Omental fat pad (tissue), 4 donors: ENCODE results near the gene POLK. TPM values are rescaled to one million over a fixed set of nuclear protein-coding genes. Genes with fewer than 3 reads are reported as not detected.
"Not testable (repeated sequence)": the region's sequence is repeated elsewhere in the genome, so short reads cannot be mapped to it uniquely, and the experiment has no call there.

Source experiments
- ATAC-seq: fragments of 150-250 bp; one replicate; pipeline ENCODE4 v1.9.1; 2016; ENCODE audit warnings: mild to moderate bottlenecking, moderate library complexity; ENCODE audit not compliant: low FRiP score
- DNase-seq: peaks from one replicate; pipeline ENCODE4 v3.0.0-alpha.2; 2019; ENCODE audit warnings: low spot score
- CTCF ChIP-seq, 3 donors: fragments of 450-650 bp; IDR thresholded peaks; one replicate each; pipeline ENCODE4 v1.5.1; 2016 to 2017; ENCODE audit warnings: antibody characterized with exemption in 3 of 3, mild to moderate bottlenecking in 3 of 3, moderate library complexity in 2 of 3
- total RNA-seq, 4 donors: library from RNA; depleted of rRNA; stranded (reverse); fragments of >200 nt; gene quantifications; one replicate each; pipeline ENCODE4 v1.1.0, GENCODE V29; 2016

Gene POLK
- total RNA-seq, 4 donors from 2014 or later = 32.2 to 51.4 (median 37.0) TPM

DNA sequence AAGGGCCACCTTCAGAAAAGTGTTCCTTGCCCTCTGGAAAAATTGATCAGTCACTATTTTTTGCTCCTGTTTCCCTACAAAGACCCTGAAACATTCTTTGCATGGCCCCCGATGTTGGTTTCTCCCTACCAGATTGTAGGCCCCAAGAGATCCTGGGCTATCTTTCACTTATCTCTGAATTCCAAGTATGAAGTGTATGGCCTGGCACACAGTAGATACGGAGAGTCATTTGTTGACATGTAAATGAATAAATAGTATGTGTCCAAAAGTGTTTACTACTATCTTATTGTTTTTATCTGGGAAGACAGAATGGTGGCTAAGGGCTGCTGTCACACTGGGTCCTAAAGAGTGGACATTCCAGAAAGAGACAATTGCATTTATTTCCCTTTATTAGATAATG lies 92.1 kb downstream of the POLK start:
- TF ChIP-seq CTCF (IDR thresholded peaks at IDR 0.05) = no peak
- ATAC-seq = no peak
- no peak for DNase-seq

GRCh38 chr5:75607341-75607740 lies 95.7 kb downstream of the POLK start:
- not testable (repeated sequence) for DNase-seq, ATAC-seq

GRCh38 chr5:75608870-75609269 lies 97.2 kb downstream of the POLK start:
- DNase-seq (no peak), ATAC-seq (no peak)
- TF ChIP-seq CTCF (IDR thresholded peaks at IDR 0.05) = no peak

- DNase-seq = no peak
- TF ChIP-seq CTCF (IDR thresholded peaks at IDR 0.05) = no peak
- ATAC-seq = no peak
Measured at GRCh38 chr5:75610201-75610600, 98.5 kb downstream of the POLK start.

DNA sequence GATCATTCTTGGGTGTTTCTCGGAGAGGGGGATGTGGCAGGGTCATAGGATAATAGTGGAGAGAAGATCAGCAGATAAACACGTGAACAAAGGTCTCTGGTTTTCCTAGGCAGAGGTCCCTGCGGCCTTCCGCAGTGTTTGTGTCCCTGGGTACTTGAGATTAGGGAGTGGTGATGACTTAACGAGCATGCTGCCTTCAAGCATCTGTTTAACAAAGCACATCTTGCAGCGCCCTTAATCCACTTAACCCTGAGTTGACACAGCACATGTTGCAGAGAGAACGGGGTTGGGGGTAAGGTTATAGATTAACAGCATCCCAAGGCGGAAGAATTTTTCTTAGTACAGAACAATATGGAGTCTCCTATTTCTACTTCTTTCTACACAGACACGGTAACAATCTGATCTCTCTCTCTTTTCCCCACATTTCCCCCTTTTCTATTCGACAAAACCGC lies 99.2 kb downstream of the POLK start:
- ATAC-seq, DNase-seq: not testable (repeated sequence)

- DNase-seq (no peak), ATAC-seq (peak; percentile 81)
- TF ChIP-seq CTCF (IDR thresholded peaks at IDR 0.05) = no peak
Measured at GRCh38 chr5:75611311-75612225, 99.9 kb downstream of the POLK start, which contains the start of gene ANKDD1B. Gene ANKDD1B, plus strand, starts transcription at chr5:75611453. Its CDS starts 182 bp downstream, at chr5:75611635.

- ATAC-seq = no peak
- no peak for TF ChIP-seq CTCF (IDR thresholded peaks at IDR 0.05)
- DNase-seq = no peak
Measured at GRCh38 chr5:75612226-75612569, 100.5 kb downstream of the POLK start.

DNA sequence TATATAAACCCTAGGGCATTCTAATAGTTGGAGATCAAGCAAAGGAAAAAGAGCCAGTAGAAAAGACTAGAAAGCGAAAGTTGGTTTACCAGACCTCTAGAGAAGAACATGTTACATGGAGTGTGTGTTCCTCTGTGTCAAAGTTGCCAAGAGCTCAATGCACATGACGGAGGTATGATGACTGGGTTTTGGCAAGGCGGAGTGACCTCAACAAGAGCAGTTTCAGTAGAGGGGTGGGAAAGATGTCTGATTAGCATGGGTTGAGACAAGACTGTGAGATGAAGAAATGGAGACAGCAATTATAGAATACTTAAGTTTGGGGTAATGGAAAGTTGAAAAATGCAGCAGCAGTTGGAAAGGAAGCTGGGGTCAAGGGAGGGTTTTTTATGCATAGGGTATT lies 101.2 kb downstream of the POLK start:
- DNase-seq = no peak
- no peak for ATAC-seq
- TF ChIP-seq CTCF (IDR thresholded peaks at IDR 0.05) = no peak
